Measurements from ENCODE around the gene EIF2S2.

DNA sequence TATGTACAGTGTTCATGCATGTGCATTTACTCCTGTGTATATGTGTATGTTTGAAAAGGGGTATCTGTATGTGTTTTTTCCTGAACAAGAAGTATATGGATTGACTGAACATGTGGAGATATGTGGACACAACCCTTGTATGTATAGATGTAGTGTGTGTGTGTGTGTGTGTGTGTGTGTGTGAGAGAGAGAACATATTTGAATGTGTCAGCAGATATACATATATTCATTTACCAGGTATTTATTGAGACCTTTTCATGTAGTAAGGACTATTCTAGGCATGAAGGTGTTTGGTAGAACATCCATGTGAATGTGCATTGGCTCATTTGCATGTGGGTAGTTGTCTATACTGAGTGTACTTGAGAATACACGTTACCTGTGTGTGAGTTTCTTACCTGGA lies 39.3 kb downstream of the EIF2S2 start:
- TF ChIP-seq YY1 (IDR thresholded peaks at IDR 0.05; ENCODE audit: extremely low read depth, insufficient replicate concordance, low read depth, low read length) (no peak), POLR2A (IDR thresholded peaks at IDR 0.05; ENCODE audit: borderline replicate concordance, extremely low read depth, insufficient read depth, insufficient read length) (no peak), RAD21 (IDR thresholded peaks at IDR 0.05; ENCODE audit: low read depth) (no peak), EZH2phosphoT487 (IDR thresholded peaks at IDR 0.05; ENCODE audit: borderline replicate concordance) (no peak), POLR2AphosphoS5 (IDR thresholded peaks at IDR 0.05; ENCODE audit: low read depth, low read length) (no peak), EZH2 (IDR thresholded peaks at IDR 0.05) (no peak), SRF (IDR thresholded peaks at IDR 0.05; ENCODE audit: low read depth) (no peak), CEBPB (IDR thresholded peaks at IDR 0.05; ENCODE audit: low read depth) (no peak)
- TF ChIP-seq, protein P1, sequence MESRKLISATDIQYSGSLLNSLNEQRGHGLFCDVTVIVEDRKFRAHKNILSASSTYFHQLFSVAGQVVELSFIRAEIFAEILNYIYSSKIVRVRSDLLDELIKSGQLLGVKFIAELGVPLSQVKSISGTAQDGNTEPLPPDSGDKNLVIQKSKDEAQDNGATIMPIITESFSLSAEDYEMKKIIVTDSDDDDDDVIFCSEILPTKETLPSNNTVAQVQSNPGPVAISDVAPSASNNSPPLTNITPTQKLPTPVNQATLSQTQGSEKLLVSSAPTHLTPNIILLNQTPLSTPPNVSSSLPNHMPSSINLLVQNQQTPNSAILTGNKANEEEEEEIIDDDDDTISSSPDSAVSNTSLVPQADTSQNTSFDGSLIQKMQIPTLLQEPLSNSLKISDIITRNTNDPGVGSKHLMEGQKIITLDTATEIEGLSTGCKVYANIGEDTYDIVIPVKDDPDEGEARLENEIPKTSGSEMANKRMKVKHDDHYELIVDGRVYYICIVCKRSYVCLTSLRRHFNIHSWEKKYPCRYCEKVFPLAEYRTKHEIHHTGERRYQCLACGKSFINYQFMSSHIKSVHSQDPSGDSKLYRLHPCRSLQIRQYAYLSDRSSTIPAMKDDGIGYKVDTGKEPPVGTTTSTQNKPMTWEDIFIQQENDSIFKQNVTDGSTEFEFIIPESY (IDR thresholded peaks at IDR 0.05; ENCODE audit: extremely low read depth, insufficient replicate concordance, low read length) = no peak
- TF ChIP-seq, protein P2, sequence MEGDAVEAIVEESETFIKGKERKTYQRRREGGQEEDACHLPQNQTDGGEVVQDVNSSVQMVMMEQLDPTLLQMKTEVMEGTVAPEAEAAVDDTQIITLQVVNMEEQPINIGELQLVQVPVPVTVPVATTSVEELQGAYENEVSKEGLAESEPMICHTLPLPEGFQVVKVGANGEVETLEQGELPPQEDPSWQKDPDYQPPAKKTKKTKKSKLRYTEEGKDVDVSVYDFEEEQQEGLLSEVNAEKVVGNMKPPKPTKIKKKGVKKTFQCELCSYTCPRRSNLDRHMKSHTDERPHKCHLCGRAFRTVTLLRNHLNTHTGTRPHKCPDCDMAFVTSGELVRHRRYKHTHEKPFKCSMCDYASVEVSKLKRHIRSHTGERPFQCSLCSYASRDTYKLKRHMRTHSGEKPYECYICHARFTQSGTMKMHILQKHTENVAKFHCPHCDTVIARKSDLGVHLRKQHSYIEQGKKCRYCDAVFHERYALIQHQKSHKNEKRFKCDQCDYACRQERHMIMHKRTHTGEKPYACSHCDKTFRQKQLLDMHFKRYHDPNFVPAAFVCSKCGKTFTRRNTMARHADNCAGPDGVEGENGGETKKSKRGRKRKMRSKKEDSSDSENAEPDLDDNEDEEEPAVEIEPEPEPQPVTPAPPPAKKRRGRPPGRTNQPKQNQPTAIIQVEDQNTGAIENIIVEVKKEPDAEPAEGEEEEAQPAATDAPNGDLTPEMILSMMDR (IDR thresholded peaks at IDR 0.05 in 2 of 3, conservative IDR thresholded peaks at IDR 0.05 in 1 of 3; ENCODE audit: borderline replicate concordance in 1 of 3, insufficient read depth in 1 of 3, low read depth in 2 of 3, low read length in 2 of 3) = no peak
- TF ChIP-seq, protein P3, sequence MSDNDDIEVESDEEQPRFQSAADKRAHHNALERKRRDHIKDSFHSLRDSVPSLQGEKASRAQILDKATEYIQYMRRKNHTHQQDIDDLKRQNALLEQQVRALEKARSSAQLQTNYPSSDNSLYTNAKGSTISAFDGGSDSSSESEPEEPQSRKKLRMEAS (IDR thresholded peaks at IDR 0.05) = no peak

All from HCT116 (cell line).